C4-2B (cell line): ENCODE measurements around the gene QRICH2.

Experiments
- ZFX ChIP-seq: fragments of 450-650 bp; IDR thresholded peaks from 2 replicates; pipeline ENCODE4 v1.6.1; 2017
- TF ChIP-seq, protein P1 (sequence below): fragments of 450-650 bp; conservative IDR thresholded peaks from 2 replicates; pipeline ENCODE4 v1.5.1; 2017; ENCODE audit warnings: mild to moderate bottlenecking

DNA sequence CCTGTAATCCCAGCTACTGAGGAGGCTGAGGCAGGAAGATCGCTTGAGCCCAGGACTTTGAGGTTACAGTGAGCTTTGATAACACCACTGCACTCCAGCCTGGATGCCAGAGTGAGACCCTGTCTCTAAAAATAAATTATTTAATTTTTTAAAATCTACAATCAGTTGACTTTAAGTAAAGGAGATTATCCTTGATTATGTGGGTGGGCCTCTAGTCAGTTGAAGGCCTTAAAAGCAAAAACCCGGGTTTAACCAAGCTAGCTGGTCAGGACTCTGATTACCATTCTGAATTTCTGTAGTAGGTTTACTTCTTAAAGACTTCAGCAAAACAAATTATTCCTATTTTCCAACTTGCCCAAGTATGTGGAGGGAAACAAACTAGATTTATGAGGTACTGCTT, 72.2 kb downstream of the QRICH2 start:
- TF ChIP-seq, protein P1, sequence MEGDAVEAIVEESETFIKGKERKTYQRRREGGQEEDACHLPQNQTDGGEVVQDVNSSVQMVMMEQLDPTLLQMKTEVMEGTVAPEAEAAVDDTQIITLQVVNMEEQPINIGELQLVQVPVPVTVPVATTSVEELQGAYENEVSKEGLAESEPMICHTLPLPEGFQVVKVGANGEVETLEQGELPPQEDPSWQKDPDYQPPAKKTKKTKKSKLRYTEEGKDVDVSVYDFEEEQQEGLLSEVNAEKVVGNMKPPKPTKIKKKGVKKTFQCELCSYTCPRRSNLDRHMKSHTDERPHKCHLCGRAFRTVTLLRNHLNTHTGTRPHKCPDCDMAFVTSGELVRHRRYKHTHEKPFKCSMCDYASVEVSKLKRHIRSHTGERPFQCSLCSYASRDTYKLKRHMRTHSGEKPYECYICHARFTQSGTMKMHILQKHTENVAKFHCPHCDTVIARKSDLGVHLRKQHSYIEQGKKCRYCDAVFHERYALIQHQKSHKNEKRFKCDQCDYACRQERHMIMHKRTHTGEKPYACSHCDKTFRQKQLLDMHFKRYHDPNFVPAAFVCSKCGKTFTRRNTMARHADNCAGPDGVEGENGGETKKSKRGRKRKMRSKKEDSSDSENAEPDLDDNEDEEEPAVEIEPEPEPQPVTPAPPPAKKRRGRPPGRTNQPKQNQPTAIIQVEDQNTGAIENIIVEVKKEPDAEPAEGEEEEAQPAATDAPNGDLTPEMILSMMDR, result no peak
- TF ChIP-seq ZFX, result no peak
